GM12874 (cell line): ENCODE measurements around the gene CSNK2A3.

Experiments used
- CTCF ChIP-seq: IDR thresholded peaks from 2 replicates; pipeline ENCODE4 v1.5.1; 2011; ENCODE audit warnings: low read depth, mild to moderate bottlenecking, control low read depth, low read length, moderate library complexity; ENCODE audit not compliant: insufficient read depth

CSNK2A3 gene

DNA sequence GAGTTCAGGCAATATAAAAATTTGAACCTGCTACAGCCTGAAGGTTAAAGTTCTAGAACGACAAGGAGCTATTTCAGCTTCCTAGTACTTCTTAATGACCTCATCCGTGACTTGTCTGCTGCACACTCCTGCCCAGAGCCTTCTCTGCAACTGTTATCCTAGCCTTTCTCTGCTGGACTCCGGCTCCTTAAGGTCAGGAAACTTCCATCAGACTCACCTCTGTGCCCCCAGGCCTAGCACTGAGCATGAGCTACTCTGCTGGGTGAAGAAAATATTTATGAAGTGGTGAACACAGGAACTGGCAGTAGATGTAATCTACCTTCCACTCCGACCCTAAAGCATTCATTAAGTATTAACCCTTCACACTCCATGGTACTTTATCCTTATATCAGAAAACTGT, 18.4 kb downstream of the CSNK2A3 start:
- TF ChIP-seq CTCF: no peak

DNA sequence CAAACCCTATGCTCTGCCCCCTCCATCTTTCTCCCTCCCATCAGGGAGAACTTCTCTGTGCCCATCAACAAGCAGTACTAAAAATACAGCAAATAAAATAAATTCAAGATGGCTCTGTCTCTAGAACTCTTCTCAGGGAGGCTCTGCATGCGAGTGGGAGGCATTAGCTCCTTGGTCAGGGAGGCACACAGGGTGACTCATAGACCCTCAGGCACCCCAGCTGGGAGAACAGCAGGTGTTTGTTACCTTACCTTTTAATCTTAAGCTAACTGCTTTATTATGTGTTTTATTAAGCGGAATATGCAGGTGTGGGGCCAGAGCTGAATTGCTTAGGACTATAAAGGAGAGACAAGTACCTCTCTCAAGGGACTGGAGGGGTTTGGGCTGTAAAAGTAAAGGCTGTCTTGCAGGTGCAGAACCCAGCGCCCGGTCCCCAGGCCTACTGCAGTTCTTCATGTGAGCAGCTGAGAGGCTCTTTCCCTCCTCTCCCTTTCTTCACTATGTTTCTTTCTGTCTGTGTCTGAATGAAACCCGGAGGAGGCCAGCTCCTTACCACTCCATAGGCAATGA, 20.8 kb downstream of the CSNK2A3 start:
- TF ChIP-seq CTCF: no peak

DNA sequence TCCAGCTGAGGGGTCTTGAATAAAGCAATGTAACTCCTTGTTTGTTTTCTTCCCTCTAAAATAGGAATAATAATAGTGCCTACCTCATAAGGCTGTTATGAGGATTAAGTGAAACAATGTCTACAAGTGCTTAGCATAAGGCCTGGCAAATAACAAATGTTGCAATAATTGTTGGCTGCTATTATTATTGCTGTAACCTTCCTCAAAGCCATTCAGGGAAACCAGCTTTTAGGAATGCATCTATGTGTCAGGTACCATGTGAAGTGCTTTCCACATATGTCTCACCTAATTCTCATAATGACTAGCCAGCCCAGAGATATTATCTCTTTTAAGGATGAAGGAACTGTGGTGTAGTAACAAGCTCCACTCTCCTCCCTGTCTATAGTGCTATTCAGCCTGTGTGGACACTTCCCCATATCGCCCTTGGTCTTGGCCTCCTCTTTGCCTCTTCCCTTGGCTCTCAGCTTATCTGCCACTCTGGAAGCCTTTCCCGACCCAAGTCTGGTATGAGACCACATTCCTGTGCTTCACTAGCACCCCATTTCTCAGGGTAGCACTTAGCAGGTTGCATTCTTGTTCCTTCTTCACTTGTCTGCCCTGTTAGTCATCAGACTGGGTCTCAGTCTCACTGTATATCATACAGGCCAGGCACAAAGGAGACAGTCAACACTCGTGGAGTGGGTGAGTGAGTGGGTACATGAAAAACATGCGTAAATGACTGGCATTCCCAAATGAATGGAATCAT, 23.8 kb downstream of the CSNK2A3 start:
- TF ChIP-seq CTCF: no peak

- TF ChIP-seq CTCF: no peak
Observed at GRCh38 chr11:11324090-11324489, 29.0 kb downstream of the CSNK2A3 start.

GRCh38 chr11:11322101-11322500, 30.9 kb downstream of the CSNK2A3 start:
- TF ChIP-seq CTCF: no peak

GRCh38 chr11:11320825-11321224, 32.2 kb downstream of the CSNK2A3 start:
- no peak for TF ChIP-seq CTCF

GRCh38 chr11:11318961-11319360, 34.1 kb downstream of the CSNK2A3 start:
- no peak for TF ChIP-seq CTCF
